Transverse colon (tissue), 3 donors: ENCODE measurements around the gene RNU1-4.
"Not testable (repeated sequence)": the region's sequence is repeated elsewhere in the genome, so short reads cannot be mapped to it uniquely, and the experiment has no call there.

Source experiments
- POLR2A ChIP-seq: fragments of 450-650 bp; IDR thresholded peaks from one replicate; pipeline ENCODE4 v1.6.1; 2016; ENCODE audit warnings: antibody characterized with exemption, mild to moderate bottlenecking, moderate library complexity
- TF ChIP-seq, protein P1 (sequence below), 5 experiments: fragments of 200-600 bp in 3 of 5; fragments of 450-650 bp in 2 of 5; sonication (generic) in 3 of 5; IDR thresholded peaks; 1 replicate in 2 of 5; 2 replicates in 3 of 5; pipeline ENCODE4 v1.5.1; 2016 to 2017; ENCODE audit warnings: antibody characterized with exemption in 5 of 5, inconsistent platforms in 3 of 5, mild to moderate bottlenecking in 2 of 5, moderate library complexity in 1 of 5

DNA sequence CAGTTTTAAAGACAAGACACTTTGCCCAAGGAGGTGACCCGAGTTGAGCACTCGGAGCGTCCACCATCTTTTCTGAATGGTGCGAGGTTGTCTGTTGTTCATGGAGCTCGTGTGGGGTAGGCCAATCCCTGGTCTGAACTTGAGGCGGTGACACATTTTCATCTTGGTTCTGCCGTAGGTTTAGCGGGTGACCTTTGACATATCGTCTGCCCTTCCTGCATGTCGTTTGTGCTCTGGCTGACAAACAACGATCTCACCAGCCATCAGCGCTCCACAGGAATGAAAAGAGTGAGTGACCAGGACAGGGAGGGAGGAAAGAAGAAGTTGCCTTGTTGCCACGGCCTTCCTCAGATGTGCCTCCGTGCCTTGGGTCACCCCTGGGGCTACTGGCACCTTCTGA lies 34.5 kb downstream of the RNU1-4 start:
- not testable (repeated sequence) for TF ChIP-seq POLR2A
- TF ChIP-seq, protein P1, sequence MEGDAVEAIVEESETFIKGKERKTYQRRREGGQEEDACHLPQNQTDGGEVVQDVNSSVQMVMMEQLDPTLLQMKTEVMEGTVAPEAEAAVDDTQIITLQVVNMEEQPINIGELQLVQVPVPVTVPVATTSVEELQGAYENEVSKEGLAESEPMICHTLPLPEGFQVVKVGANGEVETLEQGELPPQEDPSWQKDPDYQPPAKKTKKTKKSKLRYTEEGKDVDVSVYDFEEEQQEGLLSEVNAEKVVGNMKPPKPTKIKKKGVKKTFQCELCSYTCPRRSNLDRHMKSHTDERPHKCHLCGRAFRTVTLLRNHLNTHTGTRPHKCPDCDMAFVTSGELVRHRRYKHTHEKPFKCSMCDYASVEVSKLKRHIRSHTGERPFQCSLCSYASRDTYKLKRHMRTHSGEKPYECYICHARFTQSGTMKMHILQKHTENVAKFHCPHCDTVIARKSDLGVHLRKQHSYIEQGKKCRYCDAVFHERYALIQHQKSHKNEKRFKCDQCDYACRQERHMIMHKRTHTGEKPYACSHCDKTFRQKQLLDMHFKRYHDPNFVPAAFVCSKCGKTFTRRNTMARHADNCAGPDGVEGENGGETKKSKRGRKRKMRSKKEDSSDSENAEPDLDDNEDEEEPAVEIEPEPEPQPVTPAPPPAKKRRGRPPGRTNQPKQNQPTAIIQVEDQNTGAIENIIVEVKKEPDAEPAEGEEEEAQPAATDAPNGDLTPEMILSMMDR (IDR thresholded peaks at IDR 0.05) = not testable (repeated sequence)
